ENCODE results near the gene C1QTNF8.

Gene C1QTNF8

DNA sequence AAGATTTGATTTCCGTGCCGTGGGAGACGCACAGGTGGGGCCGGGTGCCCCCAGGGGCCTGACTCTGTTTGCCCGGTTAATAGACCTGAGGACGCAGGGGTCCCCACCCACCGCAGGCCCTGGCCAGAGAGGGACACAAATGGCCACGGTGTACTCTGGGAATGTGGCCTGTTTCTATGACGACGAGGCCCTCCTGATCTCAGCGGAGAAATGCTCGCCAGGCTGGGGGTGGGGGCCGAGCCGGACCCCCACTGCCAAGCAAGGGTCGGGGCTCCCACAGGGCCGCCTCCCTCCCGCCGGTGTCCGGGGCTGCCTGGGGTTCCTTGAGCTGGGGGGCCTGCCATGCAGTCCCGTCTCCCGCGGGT lies 24.5 kb upstream of the C1QTNF8 start:
- Mint-ChIP-seq H3K27me3 (no peaks in the 10 kb centered on the region), H3K36me3 (no peaks in the 10 kb centered on the region), H3K4me3 (no peak overlapping the region), H3K4me1 (no peaks in the 10 kb centered on the region), H3K27ac (no peak overlapping the region), H3K9me3 (no peaks in the 10 kb centered on the region)

DNA sequence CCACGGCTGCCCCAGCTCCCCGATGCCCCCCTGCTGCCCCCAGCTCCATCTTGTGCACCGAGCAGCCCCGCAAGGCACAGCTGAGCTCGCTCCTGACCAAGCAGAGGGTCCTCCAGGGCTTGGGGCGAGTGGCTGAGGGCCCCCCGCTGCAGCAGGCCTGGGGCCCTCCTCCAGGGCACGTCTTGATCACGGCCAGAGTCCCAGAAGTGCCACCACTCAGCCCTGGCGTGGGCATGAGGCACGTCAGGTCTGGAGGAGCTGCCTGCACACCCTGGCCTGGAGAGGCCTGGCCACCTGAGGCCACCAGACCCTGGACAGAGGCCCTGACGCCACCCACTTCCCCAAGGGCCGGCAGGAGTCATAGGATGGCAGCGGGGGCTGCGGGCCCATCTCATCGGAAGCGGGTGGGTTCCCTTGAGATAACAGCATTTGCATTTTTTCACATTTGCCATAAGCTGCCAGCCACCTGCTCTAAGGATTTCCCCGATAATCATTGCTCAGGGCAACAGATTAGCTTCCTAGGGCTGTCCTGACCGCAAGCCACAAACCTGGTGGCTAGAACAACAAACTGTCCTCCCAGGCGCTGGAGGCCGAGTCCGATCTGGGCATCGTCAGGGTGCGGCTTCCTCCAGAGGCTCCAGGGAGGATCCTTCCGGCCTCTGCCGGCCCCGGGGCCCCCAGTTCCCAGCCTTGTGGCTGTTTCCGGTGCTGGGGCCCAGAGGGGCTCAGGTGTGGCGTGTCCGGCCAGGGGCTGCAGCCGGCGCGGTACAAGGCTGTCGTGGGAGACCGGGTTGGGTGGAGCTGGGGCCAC lies 23.9 kb upstream of the C1QTNF8 start:
- H3K27me3 Mint-ChIP-seq = no peaks in the 10 kb centered on the region
- H3K27ac Mint-ChIP-seq = no peak overlapping the region
- no peak overlapping the region for H3K4me3 Mint-ChIP-seq
- H3K9me3 Mint-ChIP-seq = no peaks in the 10 kb centered on the region
- no peaks in the 10 kb centered on the region for H3K36me3 Mint-ChIP-seq
- H3K4me1 Mint-ChIP-seq = no peaks in the 10 kb centered on the region

DNA sequence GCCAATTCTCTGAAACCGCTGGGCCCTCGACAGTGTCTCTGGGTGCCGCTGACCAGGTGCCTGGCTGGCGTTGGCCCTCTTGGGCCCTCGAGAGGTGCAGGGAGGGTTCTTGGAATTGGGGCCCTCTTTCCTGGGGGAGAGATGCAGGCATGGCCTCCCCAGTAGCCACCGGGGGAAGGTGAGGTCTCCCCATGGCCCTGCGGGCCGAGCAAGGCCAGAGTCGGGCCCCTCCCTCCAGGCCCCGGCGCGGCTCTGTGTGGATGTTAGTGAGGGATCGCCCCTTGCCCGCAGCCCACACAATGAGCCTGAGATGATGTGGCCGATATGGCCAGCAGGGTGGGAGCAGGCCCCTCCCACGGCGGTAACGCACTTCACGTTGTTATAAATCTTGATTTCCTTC lies 23.1 kb upstream of the C1QTNF8 start:
- Mint-ChIP-seq H3K9me3 (no peaks in the 10 kb centered on the region), H3K4me3 (no peak overlapping the region), H3K4me1 (no peaks in the 10 kb centered on the region), H3K27ac (no peak overlapping the region), H3K36me3 (no peaks in the 10 kb centered on the region), H3K27me3 (no peaks in the 10 kb centered on the region)

DNA sequence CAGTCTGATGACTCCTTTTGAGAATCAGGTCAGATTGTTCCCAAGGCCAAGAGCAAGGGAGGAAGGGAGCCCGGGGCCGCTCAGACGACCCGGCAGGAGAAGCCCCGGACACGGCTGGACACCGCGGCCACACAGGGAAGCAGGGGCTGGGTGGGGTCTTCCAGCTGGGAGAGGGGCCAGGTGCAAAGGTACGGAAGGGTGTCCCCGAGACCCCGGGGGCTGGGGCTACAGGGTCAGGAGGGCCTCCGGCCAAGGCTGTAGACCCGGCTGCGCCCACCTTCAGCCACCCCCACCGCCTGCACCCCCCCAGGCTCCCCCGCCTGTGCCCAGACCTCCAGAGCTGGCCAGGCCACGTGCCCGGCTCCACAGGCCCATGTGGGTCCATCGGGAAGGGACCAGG lies 21.9 kb upstream of the C1QTNF8 start:
- Mint-ChIP-seq H3K4me3 (no peak overlapping the region), H3K27me3 (no peaks in the 10 kb centered on the region), H3K9me3 (no peaks in the 10 kb centered on the region), H3K4me1 (no peaks in the 10 kb centered on the region), H3K27ac (no peak overlapping the region), H3K36me3 (no peaks in the 10 kb centered on the region)

DNA sequence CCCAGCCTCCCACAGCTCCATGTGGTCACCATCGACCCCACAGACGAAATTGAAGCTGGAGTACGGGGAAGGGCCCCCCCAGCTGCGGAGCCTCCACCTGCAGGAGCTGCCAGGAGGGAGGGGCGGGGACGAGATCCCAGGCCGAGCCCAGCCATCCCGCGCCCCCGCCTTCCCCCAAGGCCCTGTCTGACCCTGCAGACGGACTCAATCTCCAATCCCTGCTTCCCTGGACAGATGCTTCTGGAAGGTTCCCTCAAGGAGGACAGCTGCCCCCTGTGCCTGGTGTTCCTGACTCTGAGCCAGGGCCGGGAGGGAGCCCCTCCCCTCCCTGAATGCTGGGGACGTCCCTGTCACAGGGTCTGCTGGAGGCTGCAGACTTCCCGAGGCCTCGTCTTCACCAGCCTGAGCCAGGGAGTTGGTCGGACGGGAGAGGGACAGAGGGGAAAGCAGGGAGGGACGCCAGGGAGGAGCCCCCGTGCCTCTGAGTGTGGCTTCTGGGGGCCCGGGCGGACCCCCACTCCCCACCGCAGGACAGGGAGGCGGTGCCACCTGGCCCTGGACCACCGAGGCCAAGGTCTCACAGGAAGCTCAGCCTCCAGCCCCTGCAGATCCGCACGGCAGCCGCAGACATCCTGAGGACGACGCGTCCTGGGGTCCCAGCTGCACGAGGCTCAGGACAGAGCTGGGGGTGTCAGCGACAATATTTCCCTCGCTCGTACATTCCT lies 21.3 kb upstream of the C1QTNF8 start:
- no peaks in the 10 kb centered on the region for H3K9me3 Mint-ChIP-seq
- no peaks in the 10 kb centered on the region for H3K4me1 Mint-ChIP-seq
- H3K27ac Mint-ChIP-seq = no peak overlapping the region
- H3K4me3 Mint-ChIP-seq = no peak overlapping the region
- no peaks in the 10 kb centered on the region for H3K36me3 Mint-ChIP-seq
- H3K27me3 Mint-ChIP-seq = no peaks in the 10 kb centered on the region

DNA sequence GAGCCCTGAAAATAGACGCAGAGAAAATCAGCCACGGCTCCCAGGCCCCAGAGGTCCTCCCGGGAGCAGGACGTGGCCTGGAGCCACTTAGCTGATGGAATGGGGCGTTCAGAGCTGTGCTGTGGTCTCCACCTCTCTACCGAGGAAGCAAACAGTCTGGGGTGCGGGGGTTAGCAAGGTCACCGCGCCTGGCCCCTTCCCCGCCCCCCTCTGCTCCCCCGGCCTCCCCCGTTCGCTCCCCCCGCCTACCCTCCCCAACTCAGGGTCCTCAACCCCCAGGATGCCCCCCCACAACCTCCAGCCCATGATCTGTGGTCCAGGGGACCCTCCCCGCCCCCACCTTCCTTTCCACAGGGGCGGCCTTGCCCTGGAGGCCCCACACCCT lies 20.6 kb upstream of the C1QTNF8 start:
- no peak overlapping the region for H3K4me3 Mint-ChIP-seq
- no peaks in the 10 kb centered on the region for H3K9me3 Mint-ChIP-seq
- no peaks in the 10 kb centered on the region for H3K4me1 Mint-ChIP-seq
- H3K27ac Mint-ChIP-seq = no peak overlapping the region
- no peaks in the 10 kb centered on the region for H3K27me3 Mint-ChIP-seq
- no peaks in the 10 kb centered on the region for H3K36me3 Mint-ChIP-seq

DNA sequence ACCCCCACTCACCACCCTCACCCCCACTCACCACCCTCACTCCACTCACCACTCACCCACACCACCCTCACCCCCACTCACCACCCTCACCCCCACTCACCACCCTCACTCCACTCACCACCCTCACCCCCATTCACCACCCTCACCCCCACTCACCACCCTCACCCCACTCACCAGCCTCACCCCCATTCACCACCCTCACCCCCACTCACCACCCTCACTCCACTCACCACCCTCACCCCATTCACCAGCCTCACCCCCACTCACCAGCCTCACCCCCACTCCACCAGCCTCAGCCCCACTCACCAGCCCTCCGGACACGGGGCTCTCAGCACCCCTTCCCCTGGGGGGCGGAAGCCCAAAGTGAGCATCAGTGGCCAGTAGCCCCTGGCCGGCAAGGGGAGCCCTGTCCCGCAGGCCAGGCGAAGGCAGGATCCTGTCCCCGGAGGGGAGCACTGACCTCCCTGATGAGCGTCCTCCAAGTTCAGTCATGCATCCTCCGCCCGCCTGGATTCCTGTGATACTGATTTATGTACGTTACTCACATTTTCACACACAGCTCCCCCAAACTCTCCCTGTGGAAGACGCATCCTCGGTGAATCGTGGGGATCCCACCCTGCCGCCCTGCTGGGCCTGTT lies 18.0 kb upstream of the C1QTNF8 start:
- Mint-ChIP-seq H3K36me3 (no peaks in the 10 kb centered on the region), H3K9me3 (no peaks in the 10 kb centered on the region), H3K4me3 (no peak overlapping the region), H3K4me1 (no peaks in the 10 kb centered on the region), H3K27ac (no peak overlapping the region), H3K27me3 (no peaks in the 10 kb centered on the region)

DNA sequence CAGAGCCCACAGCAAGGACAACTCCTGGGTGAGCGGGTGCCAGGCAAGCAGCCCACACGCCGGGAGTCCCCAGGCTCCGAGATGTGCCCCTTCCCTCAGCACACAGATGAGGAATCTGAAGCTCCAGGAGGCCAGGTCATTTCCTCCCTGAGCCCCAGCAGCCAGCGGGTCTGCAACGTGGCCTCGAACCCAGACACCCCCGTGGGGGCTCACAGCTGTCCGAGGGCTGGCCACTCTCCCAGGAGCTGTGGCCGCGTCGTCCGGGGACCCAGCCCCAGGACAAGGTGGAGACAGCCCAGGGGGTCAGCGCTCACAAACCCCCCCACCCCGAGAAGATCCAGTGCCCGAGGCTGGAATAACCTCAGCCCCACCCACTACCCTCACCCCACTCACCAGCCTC lies 17.4 kb upstream of the C1QTNF8 start:
- H3K4me3 Mint-ChIP-seq = no peak overlapping the region
- no peaks in the 10 kb centered on the region for H3K4me1 Mint-ChIP-seq
- H3K27ac Mint-ChIP-seq = no peak overlapping the region
- H3K36me3 Mint-ChIP-seq = no peaks in the 10 kb centered on the region
- no peaks in the 10 kb centered on the region for H3K27me3 Mint-ChIP-seq
- H3K9me3 Mint-ChIP-seq = no peaks in the 10 kb centered on the region

DNA sequence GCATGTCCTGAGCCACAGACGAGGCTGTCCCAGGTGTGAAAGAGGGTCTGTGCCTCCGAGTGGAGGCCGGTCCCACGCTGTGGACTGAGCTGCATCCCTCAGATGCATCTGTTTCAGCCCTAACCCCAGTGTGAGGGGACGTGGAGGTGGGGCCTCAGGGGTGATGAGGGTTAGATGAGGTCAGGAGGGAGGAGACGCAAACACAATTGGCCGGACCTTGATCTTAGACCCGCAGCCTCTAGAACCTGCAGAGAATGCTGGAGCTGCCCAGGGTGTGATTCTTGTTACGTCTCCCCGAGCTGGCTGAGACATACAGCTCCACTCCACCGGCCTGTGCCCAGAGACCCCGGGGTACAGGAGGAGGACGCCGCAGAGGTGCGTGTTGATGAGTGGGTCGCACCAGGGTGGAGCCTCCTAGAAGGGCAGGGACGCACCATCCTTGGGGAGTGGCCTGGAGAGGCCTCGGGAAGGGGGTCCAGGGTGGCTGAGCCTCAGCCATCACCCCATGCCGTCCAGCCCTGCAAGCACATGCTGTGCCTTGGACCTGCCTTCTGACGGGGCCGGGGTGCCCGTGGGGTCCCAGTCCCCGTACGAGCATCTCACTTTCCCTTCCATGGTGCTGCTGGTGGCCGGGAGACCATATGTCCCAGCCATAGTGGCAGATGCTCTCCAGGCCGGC lies 16.6 kb upstream of the C1QTNF8 start:
- Mint-ChIP-seq H3K27me3 (no peaks in the 10 kb centered on the region), H3K9me3 (no peaks in the 10 kb centered on the region), H3K4me3 (no peak overlapping the region), H3K4me1 (no peaks in the 10 kb centered on the region), H3K27ac (no peak overlapping the region), H3K36me3 (no peaks in the 10 kb centered on the region)

DNA sequence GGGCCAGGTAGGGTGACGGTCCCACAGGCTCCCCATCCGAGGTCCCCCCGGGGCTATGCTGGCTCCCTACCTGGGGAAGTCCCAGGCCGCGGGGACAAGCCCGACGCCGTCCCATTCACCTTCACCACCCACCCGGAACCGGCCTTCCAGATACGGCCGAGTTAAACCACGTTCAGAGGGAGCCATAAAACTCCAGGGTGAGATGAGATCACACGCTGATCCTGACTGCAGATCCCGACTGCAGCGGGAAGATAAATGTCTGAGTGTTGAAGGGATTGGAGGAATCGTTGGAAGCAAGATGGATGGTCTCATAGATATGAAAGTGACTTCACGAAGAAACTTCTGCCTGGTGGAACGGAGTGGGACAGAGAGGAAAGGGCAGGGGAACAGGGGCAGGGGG lies 13.6 kb upstream of the C1QTNF8 start:
- H3K36me3 Mint-ChIP-seq = no peaks in the 10 kb centered on the region
- no peaks in the 10 kb centered on the region for H3K4me1 Mint-ChIP-seq
- H3K27ac Mint-ChIP-seq = no peak overlapping the region
- H3K27me3 Mint-ChIP-seq = no peaks in the 10 kb centered on the region
- no peaks in the 10 kb centered on the region for H3K9me3 Mint-ChIP-seq
- no peak overlapping the region for H3K4me3 Mint-ChIP-seq

DNA sequence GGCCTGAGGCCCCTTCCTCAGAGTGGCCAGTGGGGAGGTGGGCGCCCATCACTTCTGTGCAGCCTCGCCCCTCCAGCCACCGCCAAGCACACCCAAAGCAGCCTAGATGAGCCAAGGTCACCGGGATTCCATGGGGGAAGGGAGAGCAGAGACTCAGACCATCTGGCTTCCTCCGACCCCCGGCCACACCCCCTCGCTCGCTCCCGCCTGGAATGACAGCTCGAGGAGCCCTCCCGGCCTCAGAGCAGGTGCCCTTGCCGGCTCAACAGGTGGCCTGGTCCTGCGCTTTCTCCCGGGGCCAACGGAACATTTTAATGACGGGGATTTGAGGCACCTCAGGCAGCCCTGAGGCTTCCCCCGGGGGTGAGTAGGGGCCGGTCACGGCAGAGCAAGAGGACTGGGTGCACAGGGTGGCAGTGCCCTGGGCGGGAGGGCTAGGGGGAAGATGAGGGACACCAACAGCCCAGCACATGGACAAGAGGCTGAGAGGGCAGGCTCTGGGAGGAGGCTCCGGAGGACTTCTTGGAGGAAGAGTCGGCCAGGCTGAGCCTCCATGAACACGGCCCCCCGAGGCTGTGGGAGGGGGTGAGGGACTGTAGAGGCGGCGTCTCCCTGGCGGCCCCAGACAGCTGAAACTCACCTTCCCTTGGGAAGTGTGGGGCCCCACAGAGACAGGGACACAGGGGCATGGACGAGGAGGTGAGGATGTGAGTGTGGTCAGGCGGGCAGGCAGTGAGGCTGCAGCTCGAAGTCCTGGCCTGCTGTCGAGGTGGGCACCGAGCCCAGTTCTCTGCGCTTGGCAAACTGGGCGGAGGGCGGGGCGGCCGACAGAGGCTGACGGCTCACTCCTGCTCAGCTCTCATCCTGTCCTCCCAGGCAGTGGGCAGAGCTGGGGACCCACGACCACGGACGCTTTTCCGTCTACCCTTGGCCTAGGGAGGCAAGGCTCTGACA lies 12.5 kb upstream of the C1QTNF8 start:
- Mint-ChIP-seq H3K4me1 (no peaks in the 10 kb centered on the region), H3K9me3 (no peaks in the 10 kb centered on the region), H3K27me3 (peaks cover 3% of the 10 kb centered on the region), H3K36me3 (no peaks in the 10 kb centered on the region), H3K27ac (no peak overlapping the region), H3K4me3 (no peak overlapping the region)

DNA sequence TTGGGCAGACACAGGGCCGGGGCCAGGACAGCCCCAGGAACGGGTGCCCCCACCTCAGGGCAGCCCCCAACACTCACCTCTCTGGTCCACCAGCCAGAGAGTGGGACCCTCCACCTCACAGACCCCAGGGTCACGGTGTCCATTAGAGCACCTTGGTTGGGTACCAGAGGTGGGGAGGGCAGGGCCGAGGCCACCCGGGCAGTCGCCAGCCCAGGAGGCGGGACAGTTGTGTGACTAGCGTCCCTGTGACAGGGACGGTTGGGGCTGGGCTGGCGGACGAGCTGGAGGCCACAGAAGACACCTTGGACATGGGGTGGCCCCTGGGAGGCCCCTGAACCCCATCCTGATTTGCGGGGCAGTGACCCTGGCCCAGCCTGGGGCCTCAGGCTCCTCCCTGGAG lies 11.7 kb upstream of the C1QTNF8 start:
- Mint-ChIP-seq H3K4me1 (no peaks in the 10 kb centered on the region), H3K4me3 (no peak overlapping the region), H3K9me3 (no peaks in the 10 kb centered on the region)

DNA sequence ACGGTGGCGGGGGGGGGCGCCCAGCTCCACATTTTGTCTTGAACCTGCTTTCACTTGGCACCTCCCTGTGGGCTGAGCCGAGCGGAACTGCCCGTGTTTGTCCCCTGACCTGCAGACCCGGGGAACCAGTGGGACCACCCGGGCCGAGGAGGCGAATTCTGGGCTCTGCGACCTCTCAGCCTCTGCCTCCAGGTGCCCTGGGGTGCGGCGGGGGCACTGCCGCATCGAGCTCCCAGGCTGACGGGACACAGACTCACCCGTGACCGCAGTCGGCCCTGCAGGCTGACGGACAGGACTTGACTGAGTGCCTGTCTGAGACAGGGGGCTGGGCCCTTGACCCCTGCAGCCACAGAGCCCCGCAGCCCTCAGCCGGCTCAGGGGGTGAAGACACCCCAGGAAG lies 11.1 kb upstream of the C1QTNF8 start:
- Mint-ChIP-seq H3K27me3 (peaks cover 3% of the 10 kb centered on the region), H3K27ac (no peak overlapping the region)

More for the DNA sequence above, 11.7 kb upstream of the C1QTNF8 start:
- Mint-ChIP-seq H3K27ac (no peak overlapping the region), H3K36me3 (no peaks in the 10 kb centered on the region), H3K27me3 (peaks cover 3% of the 10 kb centered on the region)

DNA sequence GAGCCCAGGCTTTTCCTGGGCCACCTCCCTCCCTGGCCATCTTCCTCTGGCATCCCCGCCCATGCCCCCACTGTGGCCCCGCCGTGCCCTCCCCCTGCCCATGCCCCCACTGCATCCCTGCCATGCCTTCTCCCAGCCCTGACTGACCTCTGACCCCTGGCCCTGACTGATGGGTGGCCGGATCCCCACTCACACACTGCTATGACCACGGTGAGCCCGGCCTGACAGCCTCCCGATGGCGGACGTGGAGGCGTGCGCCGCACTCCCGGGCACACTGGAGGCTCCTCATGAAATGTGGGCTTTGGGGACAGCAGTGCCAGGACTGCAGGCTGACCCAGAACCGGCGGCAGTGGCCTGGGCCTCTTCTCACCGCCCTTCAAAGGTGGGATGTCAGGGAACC lies 10.6 kb upstream of the C1QTNF8 start:
- Mint-ChIP-seq H3K9me3 (no peaks in the 10 kb centered on the region), H3K4me3 (no peak overlapping the region), H3K36me3 (no peaks in the 10 kb centered on the region), H3K27ac (no peak overlapping the region), H3K27me3 (peaks cover 3% of the 10 kb centered on the region), H3K4me1 (no peaks in the 10 kb centered on the region)

More for the DNA sequence above, 11.1 kb upstream of the C1QTNF8 start:
- no peaks in the 10 kb centered on the region for H3K4me1 Mint-ChIP-seq
- no peaks in the 10 kb centered on the region for H3K9me3 Mint-ChIP-seq
- H3K36me3 Mint-ChIP-seq = no peaks in the 10 kb centered on the region
- H3K4me3 Mint-ChIP-seq = no peak overlapping the region
